GM21786 (cell line): Measurements from ENCODE around the gene SLC6A3.

Source experiments
- ATAC-seq: cut with Tn5 transposase; IDR thresholded peaks from one replicate; pipeline ENCODE4 v1.9.1; 2021; ENCODE audit not compliant: unreplicated experiment

Gene SLC6A3

DNA sequence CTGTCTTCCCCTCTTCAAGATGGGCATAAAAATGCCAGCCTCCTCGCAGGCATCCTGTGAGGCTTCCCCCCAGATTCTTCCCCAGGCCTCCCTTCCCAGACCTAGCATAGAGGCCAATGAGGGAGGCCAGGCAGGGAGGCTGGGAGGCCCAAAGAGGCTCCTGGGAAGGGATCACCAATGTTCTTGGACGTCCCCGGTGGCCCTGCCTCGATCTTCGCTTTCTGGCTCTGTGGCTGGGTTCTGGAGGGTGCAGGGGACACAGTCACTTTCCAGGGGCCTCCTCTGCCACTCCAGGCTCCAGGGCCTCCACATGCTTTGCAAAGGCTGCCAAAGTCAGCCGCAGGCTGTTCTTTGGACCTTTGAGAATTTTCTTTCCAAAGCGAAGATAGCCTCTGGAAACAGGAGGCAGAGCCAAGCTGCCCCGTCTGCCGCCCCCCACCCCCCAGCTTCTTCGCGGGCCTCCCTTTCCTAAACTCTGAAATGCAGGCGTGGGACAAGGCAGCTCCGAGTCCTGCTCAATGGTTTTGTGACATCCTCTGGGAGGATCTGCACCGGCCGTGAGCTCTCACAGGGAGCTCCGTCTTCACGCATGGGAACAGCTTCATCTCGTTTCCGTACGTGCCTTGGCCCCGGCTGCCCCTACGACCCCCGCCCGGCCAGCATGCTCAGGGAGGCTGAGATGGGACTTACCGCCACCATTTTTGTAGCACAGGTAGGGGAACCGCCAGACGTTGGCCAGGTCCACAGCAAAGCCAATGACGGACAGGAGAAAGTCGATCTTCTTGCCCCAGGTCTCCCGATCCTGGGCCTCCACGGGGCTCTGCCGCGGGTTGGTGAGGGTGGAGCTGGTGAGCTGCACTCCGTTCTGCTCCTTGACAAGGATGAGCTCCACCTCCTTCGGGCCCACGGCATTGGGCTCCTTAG, 2.8 kb downstream of the SLC6A3 start:
- no peak for ATAC-seq

DNA sequence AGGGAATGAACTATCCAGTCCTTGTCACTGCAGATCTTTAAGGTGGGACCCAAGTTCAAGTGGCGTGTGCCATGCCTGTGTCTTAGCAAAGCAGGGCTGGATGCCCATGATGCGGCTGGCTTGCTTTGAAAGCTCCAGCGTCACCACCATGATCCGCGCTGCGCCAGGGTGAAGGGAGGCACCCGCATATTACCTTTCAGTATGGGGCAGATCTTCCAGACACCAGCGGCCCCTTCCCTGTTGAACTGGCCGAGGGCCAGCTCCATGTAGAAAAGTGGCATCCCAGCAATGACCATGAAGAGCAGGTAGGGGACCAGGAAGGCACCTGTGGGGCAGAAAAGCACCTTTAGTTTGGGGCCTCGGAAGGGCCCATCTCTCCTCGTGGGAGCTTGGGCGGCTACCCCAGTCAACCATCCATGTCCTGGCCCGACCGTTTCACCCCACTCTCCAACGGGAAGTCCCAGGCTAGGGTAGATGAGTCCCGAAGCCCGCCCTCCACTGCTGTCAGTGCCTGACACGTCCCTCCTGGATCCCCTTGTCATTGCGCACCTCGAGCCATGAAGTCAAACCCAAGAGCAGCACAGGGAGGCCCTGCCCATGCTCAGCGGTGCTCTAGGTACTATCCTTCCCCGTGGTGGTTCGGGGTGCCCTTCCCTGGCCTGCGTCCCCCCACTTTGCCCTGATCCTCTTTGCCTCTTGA, 3.9 kb downstream of the SLC6A3 start:
- ATAC-seq, result no peak

DNA sequence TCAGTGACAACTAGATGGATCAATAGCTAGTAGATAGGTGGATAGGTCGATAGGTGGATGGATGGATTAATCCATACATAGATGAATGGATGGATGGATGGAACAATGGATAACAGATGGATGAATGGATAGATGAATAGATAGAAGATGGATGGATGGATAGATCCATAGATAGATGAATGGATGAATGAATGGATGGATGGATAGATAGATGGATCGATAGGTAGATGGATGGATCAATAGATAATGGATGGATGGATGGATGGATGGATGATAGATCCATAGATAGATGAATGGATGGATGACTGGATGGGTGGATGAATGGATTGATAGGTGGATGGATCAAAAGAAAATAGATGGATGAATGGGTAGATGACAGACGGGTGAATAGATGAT, 5.1 kb downstream of the SLC6A3 start:
- no peak for ATAC-seq

DNA sequence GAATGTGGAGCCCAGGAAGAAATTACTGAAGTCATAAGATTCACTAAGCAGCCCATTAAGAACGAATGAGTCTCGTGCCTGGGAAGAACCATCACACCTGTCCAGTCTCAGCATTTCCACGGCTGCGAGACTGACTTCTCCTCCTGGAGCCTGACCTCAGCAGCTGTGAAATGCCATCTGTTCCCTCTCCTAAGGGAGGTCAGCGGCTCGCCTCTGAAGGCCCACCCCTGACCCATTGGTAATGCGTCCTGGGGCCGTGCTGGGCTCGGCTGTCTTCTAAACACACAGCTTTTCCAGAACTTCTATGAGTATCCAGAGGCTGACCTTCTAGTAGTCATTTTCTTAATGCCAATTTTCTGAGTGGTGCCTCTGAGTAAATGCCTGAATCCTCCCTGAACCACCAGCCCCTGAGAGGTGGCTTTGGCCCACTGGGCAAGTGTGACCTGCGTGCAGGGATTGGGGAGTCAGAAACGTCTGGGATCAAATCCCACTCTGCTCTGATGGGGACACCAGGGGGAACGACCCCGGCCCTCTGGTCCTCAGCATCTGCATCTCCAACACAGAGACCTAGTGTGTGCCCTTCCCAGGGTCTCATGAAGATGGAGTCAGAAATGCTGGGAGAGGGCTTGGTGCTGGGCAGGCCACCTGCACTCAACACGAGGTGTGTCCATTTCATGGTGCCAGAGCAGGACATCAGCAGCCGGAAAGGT, 5.7 kb downstream of the SLC6A3 start:
- no peak for ATAC-seq

DNA sequence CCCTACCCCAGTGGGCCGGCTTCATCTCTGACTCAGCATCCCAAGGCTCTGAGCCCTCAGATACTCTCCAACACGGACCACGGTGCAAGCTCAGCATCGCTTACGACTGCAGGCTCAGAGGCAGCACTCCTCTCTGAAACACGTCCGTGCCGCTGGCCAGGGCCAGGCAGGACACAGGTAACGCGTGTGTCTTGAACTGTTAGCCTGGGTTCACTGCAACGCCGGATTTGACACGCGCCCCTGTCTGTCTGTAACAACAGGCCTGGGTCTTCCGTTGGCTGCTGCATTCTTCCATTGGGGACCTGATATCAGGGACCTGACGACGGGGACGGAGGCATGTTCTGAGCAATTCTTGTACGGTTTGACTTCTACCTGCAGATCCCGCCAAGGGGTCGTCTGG, 6.4 kb downstream of the SLC6A3 start:
- no peak for ATAC-seq

DNA sequence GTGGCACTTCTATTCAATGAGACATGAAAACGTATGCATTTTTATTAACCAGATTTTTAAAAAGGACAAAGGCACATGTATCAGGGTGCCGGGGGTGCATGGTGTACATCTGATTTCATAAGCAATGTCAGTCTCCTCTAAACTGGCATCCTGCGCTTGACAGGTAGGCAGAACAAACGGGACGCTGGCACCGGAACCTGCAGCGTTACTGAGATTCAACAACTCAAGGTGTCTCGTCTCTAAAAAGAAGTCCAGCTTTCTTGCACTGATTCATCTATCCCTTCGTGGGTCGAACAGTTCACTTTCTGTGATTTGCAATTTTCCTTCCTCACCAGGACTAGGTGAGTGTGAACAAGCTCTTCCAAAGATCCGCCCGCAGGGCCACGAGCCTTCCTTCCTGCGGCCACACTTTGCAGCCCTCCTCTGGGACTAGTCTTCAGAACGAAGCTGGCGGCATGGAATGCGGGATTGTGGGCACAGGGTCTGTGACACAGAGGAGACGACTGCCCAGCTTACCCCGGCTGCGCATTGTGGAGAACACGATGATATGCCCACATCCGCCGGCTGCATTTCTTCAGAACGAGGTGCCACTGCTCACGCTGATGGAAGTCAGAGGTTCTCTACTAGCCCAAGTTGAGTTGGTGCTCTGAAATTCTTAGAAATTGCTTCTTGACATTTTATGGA, 7.2 kb downstream of the SLC6A3 start:
- ATAC-seq, result no peak

DNA sequence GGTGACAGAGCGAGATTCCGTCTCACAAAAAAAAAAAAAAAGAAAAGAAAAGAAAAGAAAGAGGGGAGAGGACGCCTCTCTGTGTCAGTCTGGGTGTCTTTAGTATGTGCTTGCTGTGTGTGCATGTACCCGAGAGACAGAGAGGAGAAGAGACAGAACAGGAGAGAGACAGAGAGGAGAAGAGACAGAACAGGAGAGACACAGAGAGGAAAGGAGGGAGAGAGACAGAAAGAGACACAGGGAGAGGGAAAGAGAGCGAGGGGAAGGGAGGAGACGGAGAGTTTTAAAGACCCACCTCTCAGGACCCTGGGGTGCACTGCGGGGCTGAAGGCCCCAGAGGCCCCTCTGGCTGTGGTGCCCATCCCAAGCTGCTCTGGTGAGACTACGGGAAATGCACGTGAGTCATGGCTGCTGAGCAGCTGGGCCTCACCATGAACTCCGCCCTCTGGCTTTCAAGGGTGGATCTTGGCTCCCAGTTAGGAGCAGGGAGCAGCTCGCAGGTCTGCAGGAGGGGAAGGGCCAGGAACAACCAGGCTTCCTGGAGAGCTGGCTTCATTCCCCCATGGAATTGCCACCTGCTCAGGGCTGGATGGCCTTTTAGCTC, 7.9 kb downstream of the SLC6A3 start:
- no peak for ATAC-seq

DNA sequence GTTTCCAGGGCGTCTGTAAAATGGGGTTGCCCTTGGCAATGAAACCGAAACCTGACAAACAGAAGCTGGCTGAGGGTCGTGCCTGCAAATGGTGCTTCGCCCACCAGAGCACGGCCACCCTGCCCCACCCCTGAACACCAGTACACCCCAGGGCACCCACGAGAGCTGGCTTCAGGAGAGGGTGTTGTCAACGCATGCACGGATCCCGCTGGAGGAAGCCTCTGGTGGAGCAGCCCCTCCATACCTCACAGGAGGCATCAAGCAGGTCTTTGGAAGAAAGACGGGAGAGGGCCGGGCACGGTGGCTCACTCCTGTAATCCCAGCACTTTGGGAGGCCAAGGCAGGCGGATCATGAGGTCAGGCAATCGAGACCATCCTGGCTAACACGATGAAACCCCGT, 8.6 kb downstream of the SLC6A3 start:
- ATAC-seq, result no peak

DNA sequence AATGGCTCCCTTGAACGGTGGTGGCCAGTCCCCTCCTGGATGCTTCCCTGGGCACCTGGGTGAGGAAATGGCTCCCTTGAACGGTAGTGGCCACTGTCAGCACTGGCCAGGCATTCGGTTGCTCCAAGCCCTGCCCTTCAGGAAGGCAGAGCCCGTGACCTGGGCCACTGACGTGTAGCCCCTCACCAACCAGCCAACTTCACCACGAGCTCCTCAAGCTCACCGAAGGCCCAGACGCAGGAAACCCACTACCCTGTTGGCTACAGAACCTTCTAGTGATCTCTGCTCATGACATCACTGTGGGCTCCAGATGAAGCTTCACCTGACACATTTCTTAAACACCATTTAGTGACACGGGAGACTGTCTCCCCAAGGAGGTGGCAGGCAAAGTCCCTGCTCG, 9.2 kb downstream of the SLC6A3 start:
- no peak for ATAC-seq

DNA sequence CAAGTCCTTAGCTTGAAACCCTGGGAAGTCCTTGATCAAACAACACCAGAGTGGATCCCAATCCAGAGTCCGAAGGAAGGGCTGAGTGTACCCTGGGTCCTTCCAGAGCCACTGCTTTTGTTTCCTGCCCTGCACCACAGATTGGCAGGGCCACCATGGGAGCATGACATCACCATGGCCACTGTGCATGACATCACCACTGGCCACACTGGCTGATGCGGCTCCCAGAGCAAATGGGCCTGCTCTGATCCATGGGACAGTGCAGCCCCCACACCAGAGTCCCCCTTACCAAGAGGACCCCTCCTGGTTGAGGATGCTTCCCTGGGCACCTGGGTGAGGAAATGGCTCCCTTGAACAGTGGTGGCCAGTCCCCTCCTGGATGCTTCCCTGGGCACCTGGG, 9.9 kb downstream of the SLC6A3 start:
- no peak for ATAC-seq

DNA sequence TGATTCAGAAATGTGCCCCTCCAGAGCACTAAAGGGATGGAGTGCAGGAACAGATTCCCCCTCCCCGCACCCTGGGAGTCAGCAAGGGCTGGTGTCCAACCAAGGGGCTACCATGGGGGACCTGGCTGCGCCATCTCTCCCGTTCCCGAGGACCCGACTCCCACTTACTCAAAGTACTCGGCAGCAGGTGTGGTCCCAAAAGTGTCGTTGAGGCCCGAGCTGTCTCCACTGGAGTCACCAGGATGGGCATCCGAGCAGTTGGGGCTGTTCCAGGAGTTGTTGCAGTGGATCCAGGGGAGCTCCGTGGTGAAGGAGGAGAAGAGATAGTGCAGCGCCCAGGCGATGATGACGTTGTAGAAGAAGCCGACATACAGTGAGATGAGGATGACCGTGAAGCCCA, 12.9 kb downstream of the SLC6A3 start:
- ATAC-seq, result no peak

DNA sequence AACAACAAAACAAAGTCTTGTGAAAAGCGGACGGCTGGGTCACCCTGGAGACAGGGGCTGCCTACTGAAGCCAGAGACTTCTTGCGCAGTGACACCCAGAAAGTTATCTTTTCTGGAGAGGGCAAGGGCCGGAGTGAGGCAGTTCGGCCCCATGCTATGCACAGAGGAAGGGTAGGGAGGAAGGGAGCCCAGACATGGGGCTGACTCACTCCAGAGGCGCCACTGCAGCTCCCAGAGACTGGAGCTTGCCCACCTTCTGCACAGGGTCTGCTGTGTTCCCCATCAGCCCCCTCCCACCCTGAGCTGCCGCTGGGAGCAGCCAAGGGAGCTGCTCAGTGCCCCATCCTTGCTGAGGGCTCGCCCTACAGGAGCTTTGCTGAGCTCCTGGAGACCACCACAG, 13.3 kb downstream of the SLC6A3 start:
- no peak for ATAC-seq

DNA sequence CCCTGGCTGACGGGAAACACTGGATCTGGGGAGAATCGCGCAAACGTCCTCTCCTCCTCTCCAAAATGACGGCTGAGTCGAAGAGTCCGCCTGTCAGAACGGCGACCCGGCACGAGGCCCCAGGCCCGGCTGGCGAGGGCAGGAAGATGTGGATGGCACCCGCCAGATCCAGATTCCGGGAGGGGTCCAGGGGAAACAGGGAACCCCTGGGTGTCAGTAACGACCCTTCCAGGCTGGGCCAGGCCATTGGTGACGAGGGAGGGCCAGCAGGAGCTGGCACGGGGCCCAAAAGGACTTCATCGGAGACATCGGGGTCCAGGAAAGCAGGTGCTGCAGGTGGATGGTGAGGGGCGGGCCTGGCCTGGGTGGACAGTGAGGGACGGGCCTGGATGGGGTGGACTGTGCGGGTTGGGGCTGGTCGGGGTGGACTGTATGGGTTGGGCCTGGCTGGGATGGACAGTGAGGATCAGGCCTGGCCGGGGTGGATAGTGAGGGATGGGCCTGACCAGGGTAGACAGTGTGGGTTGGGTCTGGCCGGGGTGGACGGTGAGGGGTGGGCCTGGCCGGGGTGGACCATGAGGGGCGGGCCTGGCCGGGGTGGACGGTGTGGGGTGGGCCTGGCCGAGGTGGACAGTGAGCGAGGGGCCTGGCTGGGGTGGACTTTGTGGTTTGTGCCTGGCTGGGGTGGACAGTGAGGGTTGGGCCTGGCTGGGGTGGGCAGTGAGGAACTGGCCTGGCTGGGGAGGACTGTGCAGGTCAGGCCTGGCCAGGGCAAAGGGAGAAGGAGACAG, 14.0 kb downstream of the SLC6A3 start:
- no peak for ATAC-seq

DNA sequence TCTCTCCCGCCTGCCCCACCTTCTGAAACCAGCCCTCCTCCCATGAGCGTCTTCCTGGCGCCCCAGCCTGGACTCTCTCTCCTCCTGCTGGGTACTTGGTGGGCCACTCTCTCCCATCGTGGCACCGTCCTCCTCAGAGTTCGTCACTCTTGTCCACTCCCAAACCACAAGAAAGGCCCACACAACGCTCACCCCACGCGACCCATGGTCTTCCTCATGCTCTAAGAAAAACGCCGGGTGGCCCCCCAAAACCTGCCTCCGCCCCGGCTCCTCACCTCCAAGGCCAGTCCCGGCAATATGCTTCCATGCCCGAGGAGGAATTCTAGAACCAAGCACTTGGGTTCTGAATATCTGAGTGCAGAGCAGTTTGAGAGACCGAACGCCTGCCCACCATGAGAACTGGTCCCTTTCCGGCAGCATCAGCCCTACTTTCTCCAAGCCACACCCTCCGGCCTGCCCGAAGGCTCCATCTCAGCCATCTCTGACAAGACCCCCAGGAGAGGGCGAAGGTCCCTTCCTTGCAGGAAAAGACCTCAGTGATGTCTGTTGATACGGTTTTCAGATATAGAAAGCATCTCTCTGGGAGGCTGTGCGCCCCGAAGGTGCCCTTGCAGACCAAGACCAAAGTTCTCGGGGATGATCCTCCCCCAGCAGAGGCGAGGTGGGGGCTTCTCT, 15.0 kb downstream of the SLC6A3 start:
- no peak for ATAC-seq

DNA sequence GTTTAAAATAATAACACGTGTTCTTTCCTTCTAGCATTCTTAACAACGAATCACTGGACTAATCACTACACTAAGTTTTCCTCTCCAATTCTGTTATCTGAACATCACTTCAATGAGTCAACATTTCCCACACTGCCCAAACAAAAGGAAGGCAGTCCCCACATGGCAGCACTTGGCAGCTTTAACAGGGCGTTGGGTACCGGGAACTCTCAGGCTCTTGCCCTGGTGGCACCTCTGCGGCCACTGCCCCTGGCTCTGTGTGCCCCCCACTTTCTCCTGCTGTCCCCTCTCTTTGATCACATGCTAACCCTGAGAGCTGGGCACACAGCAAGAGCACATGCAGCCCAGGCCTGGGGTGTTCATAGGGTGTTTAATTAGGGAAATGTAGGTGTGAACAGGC, 15.7 kb downstream of the SLC6A3 start:
- ATAC-seq, result no peak

DNA sequence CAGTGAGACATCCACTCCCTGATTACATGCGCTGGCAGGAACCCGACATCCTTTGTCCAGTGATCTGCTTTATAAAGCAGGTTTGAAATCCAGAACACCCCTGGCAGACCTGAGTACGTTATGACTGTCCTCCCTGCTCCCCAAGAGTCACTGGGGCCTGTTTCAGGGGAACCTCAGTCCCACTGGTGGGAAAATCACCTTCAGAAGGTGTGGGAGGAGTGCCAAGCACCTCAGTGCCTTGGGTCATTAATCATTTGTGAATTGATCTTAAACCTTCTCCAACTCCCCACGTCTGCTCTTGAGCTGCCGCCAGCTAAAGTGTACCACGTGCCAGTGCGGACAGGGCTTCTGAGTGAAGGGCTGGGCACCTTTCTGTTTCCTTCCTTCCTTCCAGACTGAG, 16.2 kb downstream of the SLC6A3 start:
- ATAC-seq, result no peak

DNA sequence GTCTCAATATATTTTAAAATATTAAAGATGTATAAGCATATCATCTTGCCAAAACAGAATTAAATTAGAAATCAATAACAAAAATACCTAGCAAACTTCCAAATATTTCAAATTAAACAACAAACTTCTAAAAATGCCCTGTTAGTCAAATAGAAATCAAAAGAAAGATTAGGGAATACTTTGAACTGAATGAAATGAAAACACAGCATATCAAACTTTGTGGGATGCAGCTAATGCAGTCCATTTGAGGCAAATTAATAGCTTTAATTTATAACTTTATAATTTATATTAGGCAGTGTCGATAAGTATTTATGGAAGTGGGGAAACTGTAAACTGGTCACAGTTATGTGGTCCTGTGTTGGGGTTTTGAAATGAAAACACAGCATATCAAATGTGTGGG, 17.1 kb downstream of the SLC6A3 start:
- no peak for ATAC-seq

DNA sequence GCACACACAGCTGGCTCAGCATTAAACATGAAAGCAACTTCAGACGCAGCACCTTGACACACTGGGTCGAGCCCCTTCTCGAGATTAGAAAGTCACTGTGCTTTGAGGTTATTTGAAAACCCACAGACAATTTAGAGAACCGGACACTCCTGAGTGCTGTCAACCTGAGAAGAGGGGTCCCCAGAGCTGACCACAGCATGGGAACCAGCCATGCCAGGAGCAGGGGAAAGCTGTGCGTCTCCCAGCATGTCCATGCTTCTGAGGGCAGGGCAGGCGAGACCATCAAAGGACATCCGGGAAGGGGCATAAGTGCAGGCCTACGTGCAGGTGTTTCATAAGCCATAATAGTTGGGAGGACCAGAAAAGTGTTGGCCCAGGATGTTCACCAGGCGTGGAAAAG, 20.5 kb downstream of the SLC6A3 start:
- no peak for ATAC-seq

DNA sequence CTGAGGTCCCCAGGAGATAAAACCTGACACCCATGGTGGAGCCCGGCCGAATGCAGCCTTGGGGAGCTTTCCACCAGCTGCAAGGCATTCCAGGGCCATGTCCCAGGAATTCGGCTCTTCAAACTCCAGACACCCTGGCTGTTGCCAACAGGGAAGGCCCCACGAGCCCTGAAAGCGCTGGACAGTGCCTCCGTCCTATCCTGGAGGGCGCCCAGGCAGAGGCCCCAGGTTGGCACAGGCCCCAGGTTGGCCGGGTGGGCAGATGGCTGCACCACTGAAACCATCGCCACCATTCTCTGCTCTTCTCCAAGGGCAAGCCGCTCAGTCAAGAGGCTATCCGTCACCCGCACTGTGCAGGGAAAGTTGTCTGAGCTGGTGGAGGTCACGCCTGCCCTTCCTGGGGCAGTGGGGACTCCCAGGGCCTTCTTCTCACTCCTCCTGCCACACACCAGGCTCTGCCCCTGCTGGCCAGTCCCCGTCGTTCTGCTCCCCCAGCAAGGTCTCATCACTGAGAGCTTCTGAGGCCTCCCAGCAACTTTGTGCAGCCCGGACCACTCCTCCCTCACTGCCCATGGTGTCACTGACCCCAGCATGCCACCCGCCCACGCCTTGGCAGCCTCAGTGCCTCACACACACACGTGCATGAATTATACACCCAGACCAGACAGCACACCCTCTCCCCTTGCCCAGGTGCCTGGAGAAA, 21.2 kb downstream of the SLC6A3 start:
- no peak for ATAC-seq
